ENCODE results near the gene RPP14.

The RPP14 gene

GRCh38 chr3:58359621-58360020 lies 53.6 kb downstream of the RPP14 start:
- DNase-seq = no peak

GRCh38 chr3:58361866-58362265 lies 55.8 kb downstream of the RPP14 start:
- DNase-seq = no peak

GRCh38 chr3:58366699-58367098 lies 60.7 kb downstream of the RPP14 start:
- DNase-seq = peak; percentile 83

- DNase-seq = no peak
Observed at GRCh38 chr3:58369038-58369437, 63.0 kb downstream of the RPP14 start.
